MM.1S (cell line): ENCODE data around the gene KBTBD13.

Source experiments
- DNase-seq: peaks from one replicate; pipeline ENCODE4 v3.0.0-alpha.2; 2015
- H2AFZ ChIP-seq: fragments of 300-600 bp; sonication (generic); 2 replicates; pipeline ENCODE4 v1.6.0; 2016; ENCODE audit warnings: antibody characterized with exemption, low read length
- H3F3A ChIP-seq: fragments of 300-600 bp; sonication (generic); 2 replicates; pipeline ENCODE4 v1.6.1; 2016; ENCODE audit warnings: mild to moderate bottlenecking, antibody characterized with exemption, low read length, moderate library complexity, mixed read lengths; ENCODE audit not compliant: insufficient read depth
- H3K27ac ChIP-seq: fragments of 300-600 bp; sonication (generic); 2 replicates; pipeline ENCODE4 v1.5.1; 2016; ENCODE audit warnings: mild to moderate bottlenecking, low read length
- H3K27me3 ChIP-seq: fragments of 300-600 bp; sonication (generic); replicated peaks from 2 replicates; pipeline ENCODE4 v1.6.0; 2016; ENCODE audit warnings: low read length; ENCODE audit not compliant: insufficient read depth
- H3K36me3 ChIP-seq: fragments of 300-600 bp; sonication (generic); replicated peaks from 2 replicates; pipeline ENCODE4 v1.6.1; 2016; ENCODE audit warnings: mild to moderate bottlenecking, low read length, mixed read lengths; ENCODE audit not compliant: insufficient read depth
- H3K4me1 ChIP-seq: fragments of 300-600 bp; sonication (generic); 2 replicates; pipeline ENCODE4 v1.6.1; 2016; ENCODE audit warnings: low read length, mixed read lengths
- H3K4me2 ChIP-seq: fragments of 300-600 bp; sonication (generic); 2 replicates; pipeline ENCODE4 v1.6.0; 2016; ENCODE audit warnings: low read depth, low read length
- H3K4me3 ChIP-seq: fragments of 300-600 bp; sonication (generic); 2 replicates; pipeline ENCODE4 v1.5.1; 2016; ENCODE audit warnings: low read length, mixed read lengths
- H3K79me2 ChIP-seq: fragments of 300-600 bp; sonication (generic); 2 replicates; pipeline ENCODE4 v1.6.1; 2016; ENCODE audit warnings: mixed run types, low read length, mixed read lengths
- H3K9ac ChIP-seq: fragments of 300-600 bp; sonication (generic); 2 replicates; pipeline ENCODE4 v1.6.1; 2016; ENCODE audit warnings: low read length, mixed read lengths
- H3K9me2 ChIP-seq: fragments of 300-600 bp; sonication (generic); replicated peaks from 2 replicates; pipeline ENCODE4 v1.6.1; 2016; ENCODE audit warnings: mild to moderate bottlenecking, low read length, mixed read lengths; ENCODE audit not compliant: insufficient read depth
- H3K9me3 ChIP-seq: fragments of 300-600 bp; sonication (generic); replicated peaks from 2 replicates; pipeline ENCODE4 v1.6.1; 2016; ENCODE audit warnings: mild to moderate bottlenecking, low read length, mixed read lengths; ENCODE audit not compliant: insufficient read depth
- H4K20me1 ChIP-seq: fragments of 300-600 bp; sonication (generic); 2 replicates; pipeline ENCODE4 v1.6.1; 2016; ENCODE audit warnings: mild to moderate bottlenecking, low read length, moderate library complexity, mixed read lengths; ENCODE audit not compliant: insufficient read depth
- EZH2 ChIP-seq: fragments of 300-600 bp; sonication (generic); optimal IDR thresholded peaks from 2 replicates; pipeline ENCODE3; 2017; ENCODE audit warnings: low read depth, mild to moderate bottlenecking, antibody characterized with exemption, low read length, mixed read lengths
- EZH2phosphoT487 ChIP-seq: fragments of 300-600 bp; sonication (generic); IDR thresholded peaks from 2 replicates; pipeline ENCODE4 v1.6.1; 2018; ENCODE audit warnings: antibody characterized with exemption, low read length
- TF ChIP-seq, protein P1 (sequence below): fragments of 300-600 bp; sonication (generic); IDR thresholded peaks from 2 replicates; pipeline ENCODE4 v1.5.1; 2016; ENCODE audit warnings: antibody characterized with exemption, low read length, mixed read lengths

Gene KBTBD13

DNA sequence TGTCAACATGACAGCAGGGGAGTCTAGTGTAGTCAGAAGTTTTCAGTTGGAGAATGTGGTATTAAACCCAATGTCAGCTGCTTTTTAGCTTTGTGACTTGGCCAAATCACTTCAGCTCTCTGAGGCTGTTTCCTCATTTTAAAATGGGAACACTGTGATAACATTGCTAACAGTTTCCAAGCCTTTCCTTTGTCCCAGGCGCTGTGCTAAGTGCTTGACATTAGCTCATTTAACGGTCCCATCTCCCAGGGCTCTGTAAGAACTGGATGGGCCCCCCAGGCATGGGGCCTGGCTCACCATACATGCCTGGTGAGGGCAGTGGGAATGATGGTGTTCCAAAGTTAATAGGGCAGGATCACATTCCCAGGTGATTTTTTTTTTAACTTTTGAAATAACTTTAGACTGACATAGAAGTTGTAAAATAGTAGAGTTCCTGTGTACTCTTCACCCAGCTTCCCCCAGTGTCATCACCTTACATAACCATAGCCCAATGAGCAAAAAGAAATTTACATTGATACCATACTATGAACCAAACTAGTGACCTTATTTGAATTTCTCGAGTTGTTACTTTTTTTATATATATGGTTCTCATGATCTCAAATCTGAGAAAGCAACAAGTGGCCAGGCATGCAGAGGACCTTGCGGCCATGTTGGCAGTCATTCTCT is 16.5 kb upstream of the KBTBD13 start:
- Histone ChIP-seq H3K9me2 (no peaks in the 10 kb centered on the region), H3F3A (no peaks in the 10 kb centered on the region), H3K79me2 (no peaks in the 10 kb centered on the region), H3K9ac (no peak overlapping the region), H3K27ac (no peak overlapping the region), H2AFZ (no peak overlapping the region), H3K4me2 (no peak overlapping the region), H3K36me3 (no peaks in the 10 kb centered on the region), H3K27me3 (0 out of 2 replicates have a peak, but pooled peaks cover 2% of the 10 kb centered on the region), H3K9me3 (no peaks in the 10 kb centered on the region), H3K4me3 (no peak overlapping the region), H4K20me1 (no peaks in the 10 kb centered on the region), H3K4me1 (no peaks in the 10 kb centered on the region)
- TF ChIP-seq EZH2 (no peak), EZH2phosphoT487 (no peak)
- TF ChIP-seq, protein P1, sequence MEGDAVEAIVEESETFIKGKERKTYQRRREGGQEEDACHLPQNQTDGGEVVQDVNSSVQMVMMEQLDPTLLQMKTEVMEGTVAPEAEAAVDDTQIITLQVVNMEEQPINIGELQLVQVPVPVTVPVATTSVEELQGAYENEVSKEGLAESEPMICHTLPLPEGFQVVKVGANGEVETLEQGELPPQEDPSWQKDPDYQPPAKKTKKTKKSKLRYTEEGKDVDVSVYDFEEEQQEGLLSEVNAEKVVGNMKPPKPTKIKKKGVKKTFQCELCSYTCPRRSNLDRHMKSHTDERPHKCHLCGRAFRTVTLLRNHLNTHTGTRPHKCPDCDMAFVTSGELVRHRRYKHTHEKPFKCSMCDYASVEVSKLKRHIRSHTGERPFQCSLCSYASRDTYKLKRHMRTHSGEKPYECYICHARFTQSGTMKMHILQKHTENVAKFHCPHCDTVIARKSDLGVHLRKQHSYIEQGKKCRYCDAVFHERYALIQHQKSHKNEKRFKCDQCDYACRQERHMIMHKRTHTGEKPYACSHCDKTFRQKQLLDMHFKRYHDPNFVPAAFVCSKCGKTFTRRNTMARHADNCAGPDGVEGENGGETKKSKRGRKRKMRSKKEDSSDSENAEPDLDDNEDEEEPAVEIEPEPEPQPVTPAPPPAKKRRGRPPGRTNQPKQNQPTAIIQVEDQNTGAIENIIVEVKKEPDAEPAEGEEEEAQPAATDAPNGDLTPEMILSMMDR: no peak
- no peak for DNase-seq

DNA sequence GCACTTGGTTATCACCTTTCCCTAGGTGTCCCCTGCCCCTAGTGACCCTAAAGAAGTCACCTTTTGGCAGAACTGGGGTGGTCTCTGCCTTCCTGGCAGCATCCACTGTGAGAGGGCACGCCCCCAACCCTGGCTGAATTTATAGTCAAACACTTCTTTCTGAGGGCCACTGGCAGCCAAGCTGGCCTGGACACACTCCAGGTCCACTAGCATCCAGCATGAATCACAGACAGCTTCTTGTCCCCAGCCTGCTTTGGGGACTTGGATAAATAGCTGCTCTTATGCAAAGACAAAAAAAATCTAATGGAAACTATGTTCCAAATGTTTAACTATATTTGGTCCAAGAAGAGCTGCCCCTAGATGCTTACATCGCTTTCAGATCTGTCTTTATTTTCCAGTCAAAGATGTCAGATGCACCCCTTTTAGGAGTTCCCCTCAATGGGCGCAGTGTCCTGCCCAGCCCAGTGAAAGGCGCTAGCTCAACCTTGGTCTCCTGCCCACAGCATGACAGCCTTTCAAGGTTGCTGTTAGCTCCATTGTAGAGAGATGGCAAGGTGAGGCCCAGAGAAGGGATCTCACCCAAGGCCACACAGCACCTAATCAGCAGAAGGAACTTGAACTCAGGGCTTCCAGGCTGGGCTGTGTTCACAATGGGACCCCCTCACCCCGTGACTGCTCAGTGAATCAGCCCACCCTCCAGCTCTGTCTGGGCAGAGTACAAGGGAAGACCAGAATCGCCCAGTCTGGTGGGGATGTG is 15.7 kb upstream of the KBTBD13 start:
- Histone ChIP-seq H2AFZ (no peak overlapping the region), H3K9me2 (no peaks in the 10 kb centered on the region), H3K4me2 (no peak overlapping the region), H3K36me3 (no peaks in the 10 kb centered on the region), H3K79me2 (no peaks in the 10 kb centered on the region), H3K27ac (no peak overlapping the region), H3F3A (no peaks in the 10 kb centered on the region), H3K9ac (no peak overlapping the region), H3K27me3 (peaks cover 8% of the 10 kb centered on the region; the same call in 1 of the 2 replicates), H3K4me3 (no peak overlapping the region), H3K9me3 (no peaks in the 10 kb centered on the region), H3K4me1 (no peaks in the 10 kb centered on the region), H4K20me1 (no peaks in the 10 kb centered on the region)
- TF ChIP-seq, protein P1: no peak
- TF ChIP-seq EZH2 (no peak), EZH2phosphoT487 (no peak)
- no peak for DNase-seq

DNA sequence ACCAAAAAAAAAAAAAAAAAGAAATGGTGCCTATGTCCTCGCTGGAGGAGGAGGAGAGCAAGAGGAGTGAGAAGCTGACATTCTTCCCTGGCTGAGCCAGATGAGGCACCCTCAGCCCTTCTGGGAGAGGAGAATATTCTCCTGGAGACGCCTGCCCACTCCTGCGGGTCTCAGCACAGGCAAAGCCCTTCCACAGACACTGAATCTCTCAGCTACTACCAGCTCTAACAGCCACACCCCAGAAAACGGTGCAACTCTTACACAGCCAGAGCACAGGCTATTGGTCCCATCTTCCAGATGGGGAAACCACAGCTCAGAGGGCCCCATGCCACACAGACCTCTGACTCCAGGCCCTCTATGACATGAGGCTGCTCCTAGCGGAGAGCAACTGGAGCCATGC is 14.5 kb upstream of the KBTBD13 start:
- H3F3A ChIP-seq: no peaks in the 10 kb centered on the region
- no peak overlapping the region for H3K27ac ChIP-seq
- H3K4me2 ChIP-seq: no peak overlapping the region
- no peaks in the 10 kb centered on the region for H3K9me2 ChIP-seq
- no peaks in the 10 kb centered on the region for H3K36me3 ChIP-seq
- H3K27me3 ChIP-seq: peaks cover 19% of the 10 kb centered on the region
- no peak for TF ChIP-seq EZH2phosphoT487
- TF ChIP-seq, protein P1: no peak
- no peak for TF ChIP-seq EZH2
- H3K79me2 ChIP-seq: no peaks in the 10 kb centered on the region
- no peak overlapping the region for H3K4me3 ChIP-seq
- H3K4me1 ChIP-seq: no peaks in the 10 kb centered on the region
- no peak for DNase-seq
- H4K20me1 ChIP-seq: no peaks in the 10 kb centered on the region
- H3K9me3 ChIP-seq: no peaks in the 10 kb centered on the region
- H3K9ac ChIP-seq: no peak overlapping the region
- H2AFZ ChIP-seq: no peak overlapping the region
